Posterior cingulate gyrus (tissue), 11 donors: ENCODE measurements around the gene GFOD2.

Experiments
- DNase-seq, 10 donors: peaks; one replicate each; pipeline versions ENCODE4 v3.0.0 to v3.0.0-alpha.2; 2020 to 2021; ENCODE audit warnings: mixed read lengths in 3 of 10
- intact Hi-C: fragments of 100-400 bp; cut with DNase I; formaldehyde crosslinking; loops from one replicate; pipeline ENCODE4 v1.15.1; 2023

Gene GFOD2

GRCh38 chr16:67675579-67675935 is 43.6 kb downstream of the GFOD2 start:
- intact Hi-C loops, result loop anchor here (10.0 kb wide), 2 partner anchors 129 to 249 kb away; partner anchors contain the start of genes RANBP10 and TSNAXIP1

GRCh38 chr16:67674851-67675578 is 44.1 kb downstream of the GFOD2 start:
- intact Hi-C loops, result loop anchor here (10.0 kb wide), 2 partner anchors 130 to 250 kb away; partner anchors contain the start of genes RANBP10 and TSNAXIP1
- peak in 1 of 10 donors; percentile 75 for DNase-seq

More at GRCh38 chr16:67675579-67675935, 43.6 kb downstream of the GFOD2 start:
- DNase-seq, result peak in 1 of 10 donors; percentile 74

- peak in 1 of 10 donors; percentile 84 for DNase-seq
- intact Hi-C loops, result loop anchor here (10.0 kb wide), 2 partner anchors 131 to 251 kb away; partner anchors contain the start of genes RANBP10 and TSNAXIP1
These were observed 45.2 kb downstream of the GFOD2 start for GRCh38 chr16:67673712-67674580.

GRCh38 chr16:67672739-67673662 is 46.1 kb downstream of the GFOD2 start:
- intact Hi-C loops, result loop anchor here (10.0 kb wide), 2 partner anchors 132 to 252 kb away; partner anchors contain the start of genes RANBP10 and TSNAXIP1
- DNase-seq, result peak in 8 of 10 donors; percentile 39 to 95 (median 67)

- intact Hi-C loops, result loop anchor here (10.0 kb wide), 2 partner anchors 132 to 252 kb away; partner anchors contain the start of genes RANBP10 and TSNAXIP1
- no peak for DNase-seq
These were observed 46.8 kb downstream of the GFOD2 start for GRCh38 chr16:67672306-67672705.

GRCh38 chr16:67669499-67670101 is 49.5 kb downstream of the GFOD2 start:
- intact Hi-C loops, result loop anchor here (2.0 to 10.0 kb wide), 5 partner anchors 53 to 255 kb away; partner anchors contain the start of genes CENPT, CTCF, NUTF2 and RANBP10
- DNase-seq, result no peak

- no peak for DNase-seq
- intact Hi-C loops, result loop anchor here (2.0 to 10.0 kb wide), 3 partner anchors 54 to 176 kb away; partner anchors contain the start of genes CENPT, CTCF, NUTF2 and THAP11
These were observed 50.5 kb downstream of the GFOD2 start for GRCh38 chr16:67668495-67669157.

- DNase-seq, result peak; percentile 69 to 98 (median 88)
- intact Hi-C loops, result loop anchor here (1.0 to 10.0 kb wide), 4 partner anchors 54 to 177 kb away; partner anchors contain the start of genes CENPT, CTCF, NUTF2 and THAP11
These were observed 51.2 kb downstream of the GFOD2 start for GRCh38 chr16:67667817-67668494.

- intact Hi-C loops, result loop anchor here (1.0 to 10.0 kb wide), 3 partner anchors 55 to 177 kb away; partner anchors contain the start of genes CENPT, NUTF2 and THAP11
- DNase-seq, result no peak
These were observed 51.7 kb downstream of the GFOD2 start for GRCh38 chr16:67667453-67667816.

GRCh38 chr16:67666559-67667452 is 52.3 kb downstream of the GFOD2 start, which contains the start of the genes C16orf86 and ENKD1:
Gene C16orf86 (plus strand): TSS chr16:67666814. CDS start chr16:67666971, 157 bp downstream.
Gene ENKD1 (minus strand): TSS chr16:67666750. CDS start chr16:67666442, 308 bp downstream.
- intact Hi-C loops, result loop anchor here (1.0 to 10.0 kb wide), 3 partner anchors 55 to 178 kb away; partner anchors contain the start of genes CENPT, NUTF2 and THAP11
- DNase-seq, result peak; percentile 70 to 98 (median 84)

- intact Hi-C loops, result loop anchor here (5.0 to 10.0 kb wide), 2 partner anchors 56 to 179 kb away; partner anchors contain the start of genes CENPT, NUTF2 and THAP11
- DNase-seq, result no peak
These were observed 53.0 kb downstream of the GFOD2 start for GRCh38 chr16:67666032-67666551.

- DNase-seq, result no peak
- intact Hi-C loops, result loop anchor here (5.0 to 10.0 kb wide), 2 partner anchors 57 to 179 kb away; partner anchors contain the start of genes CENPT, NUTF2 and THAP11
These were observed 53.5 kb downstream of the GFOD2 start for GRCh38 chr16:67665598-67665997.

- intact Hi-C loops, result loop anchor here (5.0 to 10.0 kb wide), 2 partner anchors 57 to 180 kb away; partner anchors contain the start of genes CENPT, NUTF2 and THAP11
- no peak for DNase-seq
These were observed 54.2 kb downstream of the GFOD2 start for GRCh38 chr16:67664871-67665270.

GRCh38 chr16:67664258-67664657 is 54.9 kb downstream of the GFOD2 start:
- intact Hi-C loops, result loop anchor here (10.0 kb wide), 1 partner anchor 181 kb away; the partner anchor contains the start of genes CENPT, NUTF2 and THAP11
- no peak for DNase-seq

GRCh38 chr16:67663877-67664222 is 55.3 kb downstream of the GFOD2 start:
- no peak for DNase-seq
- intact Hi-C loops, result loop anchor here (10.0 kb wide), 1 partner anchor 181 kb away; the partner anchor contains the start of genes CENPT, NUTF2 and THAP11
